ENCODE measurements around the gene PLEKHA5.
A peak's percentile ranks its signal among the peaks of the same experiment; 100 is the strongest.

The PLEKHA5 gene

DNA sequence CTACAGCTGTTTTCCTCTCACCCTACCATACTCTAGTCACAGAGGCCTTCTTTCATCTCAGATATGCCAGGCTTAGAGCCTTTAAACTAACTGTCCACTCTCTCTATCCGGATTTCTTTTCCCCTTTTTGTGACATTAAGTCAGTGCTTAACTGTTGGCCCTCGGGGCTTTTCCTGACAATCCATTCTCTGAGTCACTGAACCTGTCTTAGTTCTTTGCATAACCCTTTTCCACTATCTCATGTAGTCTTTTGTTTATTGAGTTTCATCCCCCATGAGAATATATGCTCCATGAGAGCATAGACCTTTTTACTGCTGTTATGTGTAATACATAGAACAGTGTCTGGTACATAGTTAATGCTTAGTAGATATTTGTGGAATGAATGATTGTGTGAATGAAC is 68.7 kb downstream of the PLEKHA5 start:
- no peak for ATAC-seq
- no peak overlapping the region for H3K4me3 Mint-ChIP-seq
- no peaks in the 10 kb centered on the region for H3K36me3 Mint-ChIP-seq
- no peaks in the 10 kb centered on the region for H3K4me1 Mint-ChIP-seq
- no peaks in the 10 kb centered on the region for H3K27me3 Mint-ChIP-seq
- no peaks in the 10 kb centered on the region for H3K9me3 Mint-ChIP-seq
- no peak overlapping the region for H3K27ac Mint-ChIP-seq

GRCh38 chr12:19199332-19199731 is 69.8 kb downstream of the PLEKHA5 start:
- no peaks in the 10 kb centered on the region for H3K9me3 Mint-ChIP-seq
- no peaks in the 10 kb centered on the region for H3K36me3 Mint-ChIP-seq
- no peak for ATAC-seq
- H3K27ac Mint-ChIP-seq: no peak overlapping the region
- no peak overlapping the region for H3K4me3 Mint-ChIP-seq
- H3K27me3 Mint-ChIP-seq: no peaks in the 10 kb centered on the region
- no peaks in the 10 kb centered on the region for H3K4me1 Mint-ChIP-seq

GRCh38 chr12:19200261-19200660 is 70.7 kb downstream of the PLEKHA5 start:
- no peaks in the 10 kb centered on the region for H3K9me3 Mint-ChIP-seq
- no peaks in the 10 kb centered on the region for H3K36me3 Mint-ChIP-seq
- ATAC-seq: no peak

GRCh38 chr12:19201661-19202060 is 72.1 kb downstream of the PLEKHA5 start:
- Mint-ChIP-seq H3K36me3 (no peaks in the 10 kb centered on the region), H3K4me1 (no peaks in the 10 kb centered on the region), H3K9me3 (no peaks in the 10 kb centered on the region), H3K4me3 (no peak overlapping the region), H3K27ac (no peak overlapping the region), H3K27me3 (no peaks in the 10 kb centered on the region)
- no peak for ATAC-seq

More at GRCh38 chr12:19200261-19200660, 70.7 kb downstream of the PLEKHA5 start:
- Mint-ChIP-seq H3K27me3 (no peaks in the 10 kb centered on the region), H3K4me1 (no peaks in the 10 kb centered on the region), H3K27ac (no peak overlapping the region), H3K4me3 (no peak overlapping the region)

- Mint-ChIP-seq H3K27me3 (no peaks in the 10 kb centered on the region), H3K27ac (no peak overlapping the region), H3K4me3 (no peak overlapping the region), H3K9me3 (no peaks in the 10 kb centered on the region), H3K4me1 (no peaks in the 10 kb centered on the region), H3K36me3 (no peaks in the 10 kb centered on the region)
- ATAC-seq: no peak
Observed at GRCh38 chr12:19203013-19203412, 73.5 kb downstream of the PLEKHA5 start.

- Mint-ChIP-seq H3K4me3 (no peak overlapping the region), H3K27me3 (no peaks in the 10 kb centered on the region), H3K9me3 (no peaks in the 10 kb centered on the region)
Observed at GRCh38 chr12:19203539-19204506, 74.3 kb downstream of the PLEKHA5 start.

GRCh38 chr12:19205120-19205519 is 75.6 kb downstream of the PLEKHA5 start:
- ATAC-seq: no peak
- Mint-ChIP-seq H3K9me3 (peaks cover 3% of the 10 kb centered on the region), H3K27ac (no peak overlapping the region), H3K36me3 (no peaks in the 10 kb centered on the region), H3K4me1 (no peaks in the 10 kb centered on the region), H3K27me3 (no peaks in the 10 kb centered on the region), H3K4me3 (no peak overlapping the region)

More at GRCh38 chr12:19203539-19204506, 74.3 kb downstream of the PLEKHA5 start:
- H3K4me1 Mint-ChIP-seq: no peaks in the 10 kb centered on the region
- H3K27ac Mint-ChIP-seq: no peak overlapping the region
- ATAC-seq: peak; percentile 47
- no peaks in the 10 kb centered on the region for H3K36me3 Mint-ChIP-seq

- Mint-ChIP-seq H3K27ac (no peak overlapping the region), H3K4me3 (no peak overlapping the region), H3K9me3 (peaks cover 3% of the 10 kb centered on the region), H3K27me3 (no peaks in the 10 kb centered on the region), H3K4me1 (no peaks in the 10 kb centered on the region), H3K36me3 (no peaks in the 10 kb centered on the region)
- ATAC-seq: no peak
Observed at GRCh38 chr12:19206493-19207077, 77.1 kb downstream of the PLEKHA5 start.

DNA sequence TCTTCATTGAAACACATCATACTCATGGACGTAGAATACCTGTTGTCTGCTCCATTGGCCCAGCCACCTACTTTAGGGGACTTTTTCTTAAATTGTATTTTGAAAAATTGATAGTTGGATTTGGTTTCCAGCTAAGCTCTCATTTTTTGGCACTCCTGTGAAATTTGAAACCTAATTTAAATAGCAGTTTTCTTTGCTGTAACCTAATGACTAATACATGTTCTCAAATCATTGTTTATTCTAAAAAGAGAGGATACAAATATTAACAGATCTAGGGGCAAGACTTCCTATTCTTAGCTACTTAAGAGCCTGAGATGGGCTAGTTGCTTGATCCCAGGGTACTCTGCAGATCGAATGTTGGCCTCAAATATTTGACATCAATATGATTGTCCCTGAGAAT is 78.9 kb downstream of the PLEKHA5 start:
- Mint-ChIP-seq H3K27ac (no peak overlapping the region), H3K9me3 (peaks cover 3% of the 10 kb centered on the region), H3K36me3 (no peaks in the 10 kb centered on the region), H3K4me3 (no peak overlapping the region), H3K4me1 (no peaks in the 10 kb centered on the region), H3K27me3 (no peaks in the 10 kb centered on the region)
- no peak for ATAC-seq

- Mint-ChIP-seq H3K27ac (no peak overlapping the region), H3K36me3 (no peaks in the 10 kb centered on the region), H3K27me3 (no peaks in the 10 kb centered on the region), H3K4me1 (no peaks in the 10 kb centered on the region), H3K9me3 (peaks cover 3% of the 10 kb centered on the region), H3K4me3 (no peak overlapping the region)
- ATAC-seq: no peak
Observed at GRCh38 chr12:19209661-19210060, 80.1 kb downstream of the PLEKHA5 start.

GRCh38 chr12:19211802-19212201 is 82.3 kb downstream of the PLEKHA5 start:
- ATAC-seq: no peak
- Mint-ChIP-seq H3K4me3 (no peak overlapping the region), H3K9me3 (peaks cover 3% of the 10 kb centered on the region), H3K36me3 (no peaks in the 10 kb centered on the region), H3K27me3 (no peaks in the 10 kb centered on the region), H3K27ac (no peak overlapping the region), H3K4me1 (no peaks in the 10 kb centered on the region)

- H3K4me1 Mint-ChIP-seq: no peaks in the 10 kb centered on the region
- no peaks in the 10 kb centered on the region for H3K27me3 Mint-ChIP-seq
- H3K27ac Mint-ChIP-seq: no peak overlapping the region
- H3K9me3 Mint-ChIP-seq: peaks cover 3% of the 10 kb centered on the region
- ATAC-seq: no peak
- H3K36me3 Mint-ChIP-seq: no peaks in the 10 kb centered on the region
- H3K4me3 Mint-ChIP-seq: no peak overlapping the region
Observed at GRCh38 chr12:19212245-19212644, 82.7 kb downstream of the PLEKHA5 start.

DNA sequence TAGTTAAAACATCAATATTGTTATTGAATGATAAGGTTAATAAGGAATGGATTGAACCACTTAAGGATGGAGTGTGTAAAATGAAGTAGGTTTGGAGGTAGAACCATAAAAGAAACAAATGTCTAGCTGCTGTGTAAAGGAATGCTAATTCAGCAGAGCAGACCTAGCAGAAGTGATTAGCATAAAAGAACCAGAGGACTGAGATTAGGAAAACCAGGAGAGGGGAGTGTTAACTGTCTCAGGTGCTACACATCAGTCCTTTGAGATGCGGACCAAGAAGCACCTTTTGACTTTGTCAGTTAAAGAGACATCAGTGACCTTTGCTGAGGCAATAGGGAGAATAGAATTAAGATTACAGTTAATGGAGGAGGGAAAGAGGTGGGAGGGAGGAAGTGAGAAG is 84.5 kb downstream of the PLEKHA5 start:
- H3K36me3 Mint-ChIP-seq: no peaks in the 10 kb centered on the region
- no peaks in the 10 kb centered on the region for H3K4me1 Mint-ChIP-seq
- H3K4me3 Mint-ChIP-seq: no peak overlapping the region
- H3K9me3 Mint-ChIP-seq: peaks cover 1% of the 10 kb centered on the region
- ATAC-seq: no peak
- H3K27me3 Mint-ChIP-seq: no peaks in the 10 kb centered on the region
- no peak overlapping the region for H3K27ac Mint-ChIP-seq

DNA sequence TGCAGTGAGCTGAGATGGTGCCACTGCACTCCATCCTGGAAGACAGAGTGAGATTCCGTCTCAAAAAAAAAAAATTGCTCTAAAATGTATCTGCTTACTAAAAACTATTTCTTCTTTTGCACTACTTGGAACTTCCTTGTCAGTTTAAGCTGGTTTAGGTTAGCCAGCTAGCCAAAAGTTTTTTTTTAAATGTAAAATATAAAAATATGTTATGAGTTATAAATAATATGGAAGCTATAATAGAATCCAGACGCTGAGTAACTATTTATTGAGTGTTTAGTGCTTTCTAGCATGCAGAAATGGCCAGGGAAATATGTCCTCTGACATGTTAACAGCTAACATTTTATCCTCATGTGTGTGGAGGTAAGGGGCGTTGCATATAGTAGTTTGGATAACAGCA is 85.6 kb downstream of the PLEKHA5 start:
- Mint-ChIP-seq H3K4me1 (no peaks in the 10 kb centered on the region), H3K36me3 (no peaks in the 10 kb centered on the region), H3K4me3 (no peak overlapping the region), H3K27ac (no peak overlapping the region), H3K9me3 (no peaks in the 10 kb centered on the region), H3K27me3 (no peaks in the 10 kb centered on the region)
- no peak for ATAC-seq

DNA sequence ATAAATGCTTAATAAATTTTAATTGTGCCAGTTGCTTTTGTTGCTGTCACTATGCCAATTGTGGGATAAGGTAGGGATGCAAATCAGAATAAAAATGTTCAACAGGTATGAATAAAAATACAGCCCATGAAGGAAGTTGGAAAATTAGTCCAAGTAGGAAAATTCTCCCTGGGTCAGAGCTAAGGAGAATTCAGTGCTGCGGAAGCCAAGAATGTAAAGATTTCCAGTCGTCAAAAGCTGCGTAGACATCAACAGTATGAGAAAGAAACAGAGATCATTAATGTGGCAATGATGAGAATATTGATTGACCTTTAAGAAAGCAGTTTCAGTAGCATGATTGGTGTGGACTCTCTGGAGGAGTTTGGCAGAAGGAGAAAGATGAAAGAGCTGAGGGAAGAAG is 87.9 kb downstream of the PLEKHA5 start:
- Mint-ChIP-seq H3K4me3 (no peak overlapping the region), H3K36me3 (no peaks in the 10 kb centered on the region), H3K9me3 (no peaks in the 10 kb centered on the region), H3K27ac (no peak overlapping the region), H3K27me3 (no peaks in the 10 kb centered on the region), H3K4me1 (no peaks in the 10 kb centered on the region)
- ATAC-seq: no peak

- Mint-ChIP-seq H3K27me3 (no peaks in the 10 kb centered on the region), H3K36me3 (no peaks in the 10 kb centered on the region), H3K4me1 (no peaks in the 10 kb centered on the region), H3K27ac (no peak overlapping the region), H3K9me3 (no peaks in the 10 kb centered on the region), H3K4me3 (no peak overlapping the region)
- ATAC-seq: no peak
Observed at GRCh38 chr12:19220205-19220604, 90.7 kb downstream of the PLEKHA5 start.
